NCI-H69 (cell line): ENCODE measurements around the gene CD163L1.
"Not testable (repeated sequence)": the region's sequence is repeated elsewhere in the genome, so short reads cannot be mapped to it uniquely, and the experiment has no call there.

Source experiments
- DNase-seq: peaks from one replicate; lab custom pipeline; 2025; lab: John Stamatoyannopoulos, UW

CD163L1 gene

DNA sequence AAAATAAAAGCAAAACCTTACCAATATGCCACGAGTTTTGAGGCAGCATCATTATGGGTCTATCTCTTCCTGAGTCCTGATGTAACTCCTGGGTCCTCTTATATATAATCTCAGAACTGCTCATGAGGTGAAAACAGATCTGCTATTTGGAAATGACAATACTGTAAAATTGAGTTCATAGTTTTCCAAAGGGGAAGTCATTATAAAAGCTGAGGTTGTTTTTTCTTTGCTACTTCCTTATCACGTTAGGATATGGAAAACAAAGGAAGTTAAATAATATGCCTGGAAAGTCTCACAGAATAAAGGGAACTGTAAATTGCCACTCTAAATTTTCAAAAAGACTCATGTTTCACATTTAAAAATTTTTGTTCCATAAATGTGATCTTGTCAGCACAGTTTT is at the start of gene CD163L1:
Gene CD163L1, minus strand, starts transcription at position 78 of the 400 bp plus-strand sequence. Its CDS starts 26 bp downstream, at position 52.
- no peak for DNase-seq

- DNase-seq: no peak
These were observed 49.1 kb upstream of the CD163L1 start for GRCh38 chr12:7493006-7493405.

- DNase-seq: no peak
These were observed 42.6 kb upstream of the CD163L1 start for GRCh38 chr12:7486512-7486911.

GRCh38 chr12:7485095-7485494 is 41.1 kb upstream of the CD163L1 start:
- DNase-seq: peak; percentile 3

DNA sequence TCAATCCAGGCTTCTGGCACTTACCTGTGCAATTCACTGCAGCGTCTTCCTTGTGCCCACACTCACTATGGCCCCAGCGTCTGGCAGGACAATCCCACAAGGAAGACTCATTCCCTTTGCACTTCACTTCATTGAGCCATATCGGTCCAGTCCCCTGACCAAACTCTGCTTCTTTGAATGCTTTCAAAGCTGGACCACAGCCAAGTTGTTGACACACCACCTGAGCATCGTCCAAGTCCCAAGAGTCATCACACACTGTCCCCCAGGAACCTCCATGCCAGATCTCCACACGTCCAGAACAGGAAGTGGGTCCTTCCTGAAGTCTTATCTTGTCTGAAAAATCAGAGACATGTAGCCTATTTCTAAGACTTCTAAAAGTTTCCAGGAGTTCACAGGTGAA is 39.4 kb upstream of the CD163L1 start:
- no peak for DNase-seq

DNA sequence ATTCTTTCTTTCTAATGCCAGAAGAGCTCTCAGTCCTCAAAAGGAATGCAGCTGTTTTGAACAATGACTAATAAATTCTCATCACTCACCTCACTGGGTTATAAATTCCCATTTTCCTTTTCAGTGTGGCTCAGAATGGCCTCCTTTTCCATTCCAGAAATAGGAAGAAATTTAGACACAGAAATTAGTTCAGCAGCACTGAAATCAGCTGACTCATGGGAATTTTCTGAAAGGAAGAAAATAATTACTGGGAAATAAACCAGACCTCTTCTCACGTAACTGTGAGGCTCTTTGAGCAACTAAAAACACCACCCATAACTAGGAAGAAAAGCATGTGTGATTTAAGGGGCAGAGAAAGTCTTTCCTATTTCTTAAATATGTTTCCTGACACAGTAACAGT is 35.8 kb upstream of the CD163L1 start:
- DNase-seq: no peak

GRCh38 chr12:7472060-7472459 is 28.1 kb upstream of the CD163L1 start:
- DNase-seq: no peak

- DNase-seq: peak; percentile 54
These were observed 16.7 kb upstream of the CD163L1 start for GRCh38 chr12:7460375-7461259.

- no peak for DNase-seq
These were observed 16.0 kb upstream of the CD163L1 start for GRCh38 chr12:7459973-7460372.

GRCh38 chr12:7451756-7452155 is 7.8 kb upstream of the CD163L1 start:
- no peak for DNase-seq

DNA sequence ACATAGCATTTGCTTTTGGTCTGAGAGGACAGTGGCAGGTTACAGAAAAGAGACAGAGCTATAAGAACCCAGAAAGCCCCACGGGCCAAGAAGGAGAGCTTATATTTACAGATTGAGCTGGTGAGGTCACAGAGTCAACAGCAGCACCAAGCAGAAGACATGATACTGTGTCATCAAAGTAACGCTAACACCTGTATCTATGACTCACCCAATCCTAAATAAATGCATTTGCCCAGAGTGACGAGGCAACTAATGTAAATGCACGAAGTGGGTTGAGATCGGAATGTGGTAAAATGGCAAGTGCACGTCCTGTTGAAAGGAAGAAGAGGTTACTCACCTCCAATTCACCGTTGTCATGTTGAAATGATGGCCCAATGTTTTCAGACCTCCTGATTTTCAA is 6.7 kb upstream of the CD163L1 start:
- DNase-seq: peak; percentile 4

- no peak for DNase-seq
These were observed 4.1 kb upstream of the CD163L1 start for GRCh38 chr12:7448099-7448498.

GRCh38 chr12:7444537-7444936 is 584 bp upstream of the CD163L1 start:
- no peak for DNase-seq

DNA sequence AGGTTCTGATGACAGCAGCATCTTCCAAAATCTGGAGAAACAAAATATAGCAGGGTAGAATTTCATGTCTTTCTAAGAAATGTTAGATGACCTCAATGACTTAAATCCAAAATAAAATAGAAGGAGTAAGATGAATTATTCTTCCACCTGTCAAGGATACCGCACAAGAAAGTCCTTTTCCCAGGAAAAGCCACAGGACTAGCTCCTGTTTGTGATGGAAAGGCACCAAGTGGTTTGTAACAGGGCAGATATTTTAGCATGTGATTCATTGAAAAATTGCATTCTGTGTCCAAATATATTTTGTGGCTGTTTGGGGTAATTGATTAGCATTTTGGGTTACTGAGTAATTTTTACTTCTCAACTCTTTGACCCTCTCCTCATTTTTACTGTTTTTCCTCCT is 2.7 kb downstream of the CD163L1 start:
- DNase-seq: no peak

DNA sequence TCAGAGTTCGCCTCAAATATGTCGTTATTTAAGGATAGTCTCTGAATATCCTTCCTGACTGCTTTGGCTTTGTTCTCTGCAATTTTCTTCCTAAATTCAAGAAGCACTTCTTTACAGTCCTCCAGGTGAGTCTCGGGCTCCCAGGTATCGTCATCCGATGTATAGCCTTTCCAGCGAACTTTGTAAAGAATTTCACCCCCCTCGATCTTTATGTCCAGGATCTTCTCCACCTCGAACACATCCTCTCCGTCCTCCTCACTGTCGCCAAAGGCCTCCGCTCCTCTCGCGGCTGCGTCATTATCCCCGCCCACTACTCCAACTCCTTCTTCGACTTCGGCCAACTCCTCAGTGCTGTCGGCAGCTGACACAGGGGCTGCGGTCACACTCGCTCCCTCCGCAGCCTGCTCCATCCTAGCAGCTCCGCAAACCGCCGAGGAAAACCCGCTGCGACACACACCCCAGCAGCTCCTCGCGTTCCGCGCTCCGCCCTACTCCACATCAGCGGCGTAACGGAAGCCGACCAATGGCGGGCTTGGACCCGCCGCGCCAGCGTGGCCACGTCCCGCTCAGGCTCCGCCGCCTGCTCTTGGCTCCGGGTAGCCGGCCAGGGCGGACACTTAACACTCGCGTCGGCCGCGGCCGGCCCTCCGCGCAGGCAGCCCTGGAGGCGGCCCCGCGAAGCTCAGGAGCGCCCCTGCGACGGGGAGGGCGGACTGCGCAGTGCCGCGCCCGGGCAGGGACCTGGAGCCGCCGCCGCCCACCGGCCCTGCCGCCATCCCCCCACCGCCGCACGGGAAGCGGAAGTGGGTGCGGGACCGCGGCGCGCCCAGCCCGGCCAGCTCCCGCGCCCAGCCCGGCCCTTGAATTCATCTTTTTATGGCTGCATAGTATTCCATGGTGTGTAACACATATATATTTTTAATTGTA is 4.1 kb downstream of the CD163L1 start:
- DNase-seq: peak; percentile 43

- not testable (repeated sequence) for DNase-seq
These were observed 5.5 kb downstream of the CD163L1 start for GRCh38 chr12:7438291-7438995.

- not testable (repeated sequence) for DNase-seq
These were observed 6.5 kb downstream of the CD163L1 start for GRCh38 chr12:7437494-7437893.

- DNase-seq: no peak
These were observed 9.3 kb downstream of the CD163L1 start for GRCh38 chr12:7434670-7435069.

- DNase-seq: no peak
These were observed 10.6 kb downstream of the CD163L1 start for GRCh38 chr12:7433276-7433822.

GRCh38 chr12:7431993-7432685 is 11.8 kb downstream of the CD163L1 start:
- DNase-seq: no peak

DNA sequence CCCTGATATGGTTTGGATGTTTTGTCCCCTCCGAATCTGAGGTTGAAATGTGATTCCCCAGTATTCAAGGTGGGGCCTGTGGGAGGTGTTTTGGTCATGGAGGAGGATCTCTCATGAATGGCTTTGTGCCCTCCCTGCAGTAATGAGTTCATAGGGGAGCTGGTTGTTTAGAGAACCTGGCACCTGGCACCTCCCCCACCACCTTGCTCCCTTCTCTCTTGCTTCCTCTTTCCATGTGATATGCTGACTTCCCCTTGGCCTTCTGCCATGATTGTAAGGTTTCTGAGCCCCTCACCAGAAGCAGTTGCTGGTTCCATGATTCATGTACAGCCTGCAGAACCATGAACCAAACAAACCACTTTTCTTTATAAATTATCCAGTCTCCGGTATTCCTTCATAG is 32.6 kb downstream of the CD163L1 start:
- DNase-seq: no peak
